Measurements from ENCODE around the gene CLNK. TPM values are rescaled to one million over a fixed set of nuclear protein-coding genes. Genes with fewer than 3 reads are reported as not detected.

CLNK gene
- total and polyA plus RNA-seq, 5 donors from 2014 or later: 0.67 to 4.5 (median 2.5) TPM

DNA sequence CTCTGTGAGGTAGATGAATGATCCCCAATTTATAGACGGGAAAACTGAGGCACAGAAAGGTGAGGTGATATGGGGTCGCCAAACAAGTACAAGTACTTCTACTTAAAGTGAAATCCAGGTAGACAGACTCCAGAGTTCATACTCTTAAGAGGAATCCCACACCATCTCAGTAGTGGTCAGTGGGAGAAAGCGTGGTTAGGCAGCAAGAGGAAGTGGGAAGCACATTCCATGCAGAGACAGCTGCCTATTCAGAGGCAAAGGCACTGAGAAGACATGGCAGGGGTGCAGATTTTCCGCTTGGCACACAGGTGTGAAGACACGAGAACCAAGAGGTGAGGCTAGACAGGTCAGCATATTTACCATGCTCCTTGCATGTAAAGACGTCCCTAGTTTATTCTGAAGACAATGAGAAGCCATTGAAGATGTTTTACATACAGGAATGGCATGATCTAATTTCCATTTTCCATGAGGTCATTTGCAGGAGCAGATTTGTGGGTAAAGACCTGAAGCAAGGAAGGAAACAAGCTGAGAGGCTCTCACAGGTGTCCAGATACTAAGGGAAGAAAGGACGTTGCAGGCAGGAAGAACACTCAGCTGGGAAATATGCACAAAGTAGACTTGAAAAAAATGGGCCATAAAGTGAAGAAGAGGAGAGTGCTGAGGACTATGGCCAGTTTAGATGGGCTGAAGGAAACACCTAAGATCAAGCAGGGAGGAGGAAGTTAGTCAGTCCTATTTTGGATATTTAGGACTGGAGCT is 17.3 kb upstream of the CLNK start:
- H3K4me3 ChIP-seq (ENCODE audit: low read depth, low read length): no peak overlapping the region
- ATAC-seq (ENCODE audit: low read depth in 2 of 2) (no peak), DNase-seq (no peak)
- no peaks in the 10 kb centered on the region for H3K4me1 ChIP-seq (ENCODE audit: control insufficient read depth, insufficient read depth, low read length, poor library complexity, severe bottlenecking)
- H3K36me3 Mint-ChIP-seq: no peaks in the 10 kb centered on the region
- no peak overlapping the region for H3K27ac ChIP-seq (ENCODE audit: insufficient read depth, low read length, poor library complexity, severe bottlenecking)
- no peaks in the 10 kb centered on the region for H3K27me3 Mint-ChIP-seq
- H3K9me3 Mint-ChIP-seq: peaks cover 0 to 3% (median 0%) of the 10 kb centered on the region in 7 donors
- H3K36me3 ChIP-seq (ENCODE audit: control insufficient read depth, insufficient read depth, low read length): no peaks in the 10 kb centered on the region
- no peaks in the 10 kb centered on the region for H3K9me3 ChIP-seq (ENCODE audit: control insufficient read depth in 2 of 2, low read length in 2 of 2)
- no peaks in the 10 kb centered on the region for H3K27me3 ChIP-seq (ENCODE audit: control insufficient read depth, insufficient read depth, low read length)
- H3K27ac Mint-ChIP-seq: no peak overlapping the region
- peaks cover 0 to 4% (median 2%) of the 10 kb centered on the region in 4 donors for H3K4me1 Mint-ChIP-seq
- no peak overlapping the region for H3K4me3 Mint-ChIP-seq

DNA sequence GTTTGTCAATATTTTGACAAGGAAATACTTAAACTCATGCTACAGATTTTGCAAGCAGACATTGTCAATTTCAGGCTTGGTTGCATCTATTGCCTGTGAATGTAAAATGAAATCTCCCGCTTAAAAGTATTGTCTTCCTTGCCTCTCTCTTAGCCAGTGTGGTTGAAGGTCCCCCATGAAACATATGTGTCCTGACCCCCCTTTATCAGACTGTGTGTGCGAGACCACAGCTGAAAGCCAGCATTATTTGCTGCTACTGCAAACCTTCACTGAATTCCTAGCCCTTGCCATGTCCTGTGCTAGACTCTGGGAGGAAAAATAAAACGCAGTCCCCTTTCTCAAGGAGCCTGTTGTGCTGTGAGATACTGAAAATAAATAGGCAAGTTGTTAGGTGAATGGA is 16.6 kb upstream of the CLNK start:
- Mint-ChIP-seq H3K4me3 (no peak overlapping the region), H3K36me3 (no peaks in the 10 kb centered on the region), H3K4me1 (peaks cover 0 to 4% (median 2%) of the 10 kb centered on the region in 4 donors), H3K27me3 (no peaks in the 10 kb centered on the region), H3K9me3 (peaks cover 0 to 3% (median 0%) of the 10 kb centered on the region in 7 donors), H3K27ac (no peak overlapping the region)
- DNase-seq (no peak), ATAC-seq (ENCODE audit: low read depth in 2 of 2) (no peak)
- no peaks in the 10 kb centered on the region for H3K27me3 ChIP-seq (ENCODE audit: control insufficient read depth, insufficient read depth, low read length)
- H3K9me3 ChIP-seq (ENCODE audit: control insufficient read depth in 2 of 2, low read length in 2 of 2): no peaks in the 10 kb centered on the region
- no peaks in the 10 kb centered on the region for H3K36me3 ChIP-seq (ENCODE audit: control insufficient read depth, insufficient read depth, low read length)
- H3K27ac ChIP-seq (ENCODE audit: insufficient read depth, low read length, poor library complexity, severe bottlenecking): no peak overlapping the region
- H3K4me1 ChIP-seq (ENCODE audit: control insufficient read depth, insufficient read depth, low read length, poor library complexity, severe bottlenecking): no peaks in the 10 kb centered on the region
- H3K4me3 ChIP-seq (ENCODE audit: low read depth, low read length): no peak overlapping the region

DNA sequence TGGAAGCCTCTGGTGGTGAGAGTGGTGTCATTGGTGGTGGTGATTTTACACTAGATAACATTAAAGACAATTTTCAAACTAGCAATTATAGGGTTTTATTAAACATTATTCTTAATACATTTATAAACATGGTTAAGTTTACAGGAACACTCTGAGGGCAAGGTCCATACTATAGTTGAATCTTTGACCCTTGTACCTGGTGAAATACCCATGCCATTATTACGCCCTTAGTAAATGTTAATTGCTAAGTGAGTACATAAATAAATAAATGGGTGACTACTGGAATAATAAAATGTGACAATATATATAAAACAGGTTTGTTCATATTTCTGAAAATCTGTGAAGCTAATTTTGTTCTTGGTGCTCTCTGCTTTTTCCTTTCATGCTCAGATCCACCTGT is 13.6 kb upstream of the CLNK start:
- no peak overlapping the region for H3K4me3 ChIP-seq (ENCODE audit: low read depth, low read length)
- H3K36me3 Mint-ChIP-seq: no peaks in the 10 kb centered on the region
- no peaks in the 10 kb centered on the region for H3K9me3 ChIP-seq (ENCODE audit: control insufficient read depth in 2 of 2, low read length in 2 of 2)
- no peak overlapping the region for H3K4me3 Mint-ChIP-seq
- H3K36me3 ChIP-seq (ENCODE audit: control insufficient read depth, insufficient read depth, low read length): no peaks in the 10 kb centered on the region
- H3K9me3 Mint-ChIP-seq: peaks cover 0 to 3% (median 0%) of the 10 kb centered on the region in 7 donors
- peaks cover 0 to 3% (median 0%) of the 10 kb centered on the region in 4 donors for H3K4me1 Mint-ChIP-seq
- H3K4me1 ChIP-seq (ENCODE audit: control insufficient read depth, insufficient read depth, low read length, poor library complexity, severe bottlenecking): no peaks in the 10 kb centered on the region
- no peaks in the 10 kb centered on the region for H3K27me3 ChIP-seq (ENCODE audit: control insufficient read depth, insufficient read depth, low read length)
- no peak overlapping the region for H3K27ac ChIP-seq (ENCODE audit: insufficient read depth, low read length, poor library complexity, severe bottlenecking)
- no peak overlapping the region for H3K27ac Mint-ChIP-seq
- DNase-seq (no peak), ATAC-seq (ENCODE audit: low read depth in 2 of 2) (no peak)
- no peaks in the 10 kb centered on the region for H3K27me3 Mint-ChIP-seq

DNA sequence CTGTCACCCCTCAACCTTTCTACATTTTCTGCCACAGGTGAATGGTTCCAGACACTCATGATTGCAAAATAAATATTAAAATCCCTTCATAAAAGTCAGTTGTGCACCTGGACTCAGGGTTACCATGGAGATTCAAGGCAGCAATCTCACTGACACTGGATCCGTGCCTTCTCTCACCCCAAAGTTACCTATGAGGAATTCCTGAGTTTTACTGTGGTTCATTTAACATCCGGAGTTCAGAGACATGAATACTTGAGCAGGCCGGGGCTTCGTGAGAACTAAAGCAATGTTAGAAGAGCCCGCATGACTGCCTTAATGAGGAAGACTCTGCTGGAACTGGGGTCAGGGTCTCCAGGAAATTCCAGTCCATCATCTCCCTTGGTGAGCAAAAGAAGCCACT is 12.5 kb upstream of the CLNK start:
- ATAC-seq (ENCODE audit: low read depth in 2 of 2): no peak
- H3K27ac Mint-ChIP-seq: no peak overlapping the region
- no peaks in the 10 kb centered on the region for H3K36me3 Mint-ChIP-seq
- no peak overlapping the region for H3K4me3 Mint-ChIP-seq
- Histone ChIP-seq H3K9me3 (ENCODE audit: control insufficient read depth in 2 of 2, low read length in 2 of 2) (no peaks in the 10 kb centered on the region), H3K36me3 (ENCODE audit: control insufficient read depth, insufficient read depth, low read length) (no peaks in the 10 kb centered on the region), H3K4me3 (ENCODE audit: low read depth, low read length) (no peak overlapping the region), H3K27ac (ENCODE audit: insufficient read depth, low read length, poor library complexity, severe bottlenecking) (no peak overlapping the region), H3K4me1 (ENCODE audit: control insufficient read depth, insufficient read depth, low read length, poor library complexity, severe bottlenecking) (no peaks in the 10 kb centered on the region), H3K27me3 (ENCODE audit: control insufficient read depth, insufficient read depth, low read length) (no peaks in the 10 kb centered on the region)
- no peaks in the 10 kb centered on the region for H3K27me3 Mint-ChIP-seq
- DNase-seq: no peak
- H3K4me1 Mint-ChIP-seq: peaks cover 0 to 3% (median 0%) of the 10 kb centered on the region in 4 donors
- peaks cover 0 to 3% (median 0%) of the 10 kb centered on the region in 7 donors for H3K9me3 Mint-ChIP-seq

DNA sequence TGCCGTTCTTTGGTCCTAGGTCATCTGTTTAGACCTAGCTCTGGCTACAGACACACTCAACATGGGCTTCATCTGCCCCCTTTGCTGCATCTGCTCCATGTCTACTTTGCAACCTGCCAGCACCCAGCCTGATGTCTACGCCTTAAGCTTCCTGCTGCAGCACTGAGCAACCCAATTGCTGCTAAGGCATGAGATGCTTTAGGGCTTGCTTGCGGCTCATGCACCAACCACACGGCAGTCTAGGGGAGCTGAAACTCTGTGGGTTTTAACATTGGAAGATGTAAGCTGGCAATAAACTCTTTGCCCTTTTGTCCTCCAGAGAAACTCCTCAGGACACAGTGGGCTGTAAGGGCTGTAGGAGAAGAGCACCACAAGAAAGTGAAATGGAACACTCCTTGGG is 11.7 kb upstream of the CLNK start:
- ATAC-seq (ENCODE audit: low read depth in 2 of 2): no peak
- no peaks in the 10 kb centered on the region for H3K9me3 ChIP-seq (ENCODE audit: control insufficient read depth in 2 of 2, low read length in 2 of 2)

DNA sequence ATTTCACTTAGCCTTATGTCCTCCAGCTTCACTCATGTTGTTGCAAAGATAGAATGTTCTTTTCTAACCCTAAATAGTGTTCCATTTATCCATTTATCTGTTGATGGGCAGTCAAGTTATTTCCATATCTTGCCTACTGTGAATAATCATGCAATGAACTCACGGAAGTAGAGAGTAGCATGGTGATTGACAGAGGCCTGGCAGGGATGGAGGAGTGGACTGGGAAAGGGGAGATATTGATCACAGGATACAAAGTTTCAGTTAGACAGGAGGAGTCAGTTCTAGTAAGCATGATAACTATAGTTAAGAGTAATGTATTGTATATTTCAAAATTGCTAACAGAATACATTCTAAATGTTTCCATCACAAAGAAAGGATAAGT is 10.3 kb upstream of the CLNK start:
- Mint-ChIP-seq H3K4me3 (no peak overlapping the region), H3K27me3 (no peaks in the 10 kb centered on the region), H3K27ac (no peak overlapping the region), H3K4me1 (peaks cover 0 to 3% (median 0%) of the 10 kb centered on the region in 4 donors), H3K36me3 (no peaks in the 10 kb centered on the region), H3K9me3 (peaks cover 0 to 3% (median 0%) of the 10 kb centered on the region in 7 donors)
- Histone ChIP-seq H3K4me1 (ENCODE audit: control insufficient read depth, insufficient read depth, low read length, poor library complexity, severe bottlenecking) (no peaks in the 10 kb centered on the region), H3K27ac (ENCODE audit: insufficient read depth, low read length, poor library complexity, severe bottlenecking) (no peak overlapping the region), H3K27me3 (ENCODE audit: control insufficient read depth, insufficient read depth, low read length) (no peaks in the 10 kb centered on the region), H3K4me3 (ENCODE audit: low read depth, low read length) (no peak overlapping the region), H3K9me3 (ENCODE audit: control insufficient read depth in 2 of 2, low read length in 2 of 2) (no peaks in the 10 kb centered on the region), H3K36me3 (ENCODE audit: control insufficient read depth, insufficient read depth, low read length) (no peaks in the 10 kb centered on the region)
- ATAC-seq (ENCODE audit: low read depth in 2 of 2) (no peak), DNase-seq (no peak)

More for the DNA sequence above, 11.7 kb upstream of the CLNK start:
- Histone ChIP-seq H3K27me3 (ENCODE audit: control insufficient read depth, insufficient read depth, low read length) (no peaks in the 10 kb centered on the region), H3K27ac (ENCODE audit: insufficient read depth, low read length, poor library complexity, severe bottlenecking) (no peak overlapping the region), H3K4me3 (ENCODE audit: low read depth, low read length) (no peak overlapping the region), H3K4me1 (ENCODE audit: control insufficient read depth, insufficient read depth, low read length, poor library complexity, severe bottlenecking) (no peaks in the 10 kb centered on the region), H3K36me3 (ENCODE audit: control insufficient read depth, insufficient read depth, low read length) (no peaks in the 10 kb centered on the region)
- Mint-ChIP-seq H3K4me3 (no peak overlapping the region), H3K27ac (no peak overlapping the region), H3K27me3 (no peaks in the 10 kb centered on the region), H3K36me3 (no peaks in the 10 kb centered on the region), H3K4me1 (peaks cover 0 to 3% (median 0%) of the 10 kb centered on the region in 4 donors), H3K9me3 (peaks cover 0 to 3% (median 0%) of the 10 kb centered on the region in 7 donors)
- no peak for DNase-seq

DNA sequence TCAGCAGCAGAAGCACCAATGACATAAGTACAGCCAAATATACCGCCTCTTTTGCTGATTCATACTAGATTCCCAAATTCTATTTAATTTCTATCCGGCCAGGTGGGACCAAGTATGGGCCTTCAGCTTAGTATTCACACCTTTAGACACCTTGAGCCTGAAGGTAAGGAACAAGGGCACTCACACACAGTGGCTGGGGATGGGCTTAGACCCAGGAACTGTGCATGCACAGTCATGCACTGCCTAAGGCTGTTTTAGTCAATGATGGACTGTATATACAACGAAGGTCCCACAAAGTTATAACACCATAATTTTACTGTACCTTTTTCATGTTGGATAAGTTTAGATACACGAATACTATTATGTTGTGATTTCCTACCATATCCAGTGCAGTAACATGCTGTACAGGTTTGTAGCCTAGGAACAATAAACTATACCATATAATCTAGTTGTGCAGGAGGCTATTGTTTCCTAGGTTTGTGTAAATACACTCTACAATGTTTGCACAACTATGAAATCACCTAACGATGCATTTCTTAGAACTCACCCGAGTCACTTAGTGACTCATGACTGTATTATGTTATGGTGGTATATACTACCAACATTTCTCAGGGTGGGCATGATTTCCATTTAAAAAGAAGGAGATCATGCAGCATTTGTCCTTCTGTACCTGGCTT is 9.7 kb upstream of the CLNK start:
- no peaks in the 10 kb centered on the region for H3K36me3 Mint-ChIP-seq
- peaks cover 0 to 3% (median 0%) of the 10 kb centered on the region in 7 donors for H3K9me3 Mint-ChIP-seq
- H3K27ac ChIP-seq (ENCODE audit: insufficient read depth, low read length, poor library complexity, severe bottlenecking): no peak overlapping the region
- no peak overlapping the region for H3K27ac Mint-ChIP-seq
- peaks cover 0 to 4% (median under 1%) of the 10 kb centered on the region in 4 donors for H3K4me1 Mint-ChIP-seq
- no peaks in the 10 kb centered on the region for H3K9me3 ChIP-seq (ENCODE audit: control insufficient read depth in 2 of 2, low read length in 2 of 2)
- no peaks in the 10 kb centered on the region for H3K36me3 ChIP-seq (ENCODE audit: control insufficient read depth, insufficient read depth, low read length)
- ATAC-seq (ENCODE audit: low read depth in 2 of 2) (no peak), DNase-seq (no peak)
- H3K4me3 Mint-ChIP-seq: no peak overlapping the region
- H3K27me3 Mint-ChIP-seq: no peaks in the 10 kb centered on the region
- no peaks in the 10 kb centered on the region for H3K27me3 ChIP-seq (ENCODE audit: control insufficient read depth, insufficient read depth, low read length)
- no peak overlapping the region for H3K4me3 ChIP-seq (ENCODE audit: low read depth, low read length)
- no peaks in the 10 kb centered on the region for H3K4me1 ChIP-seq (ENCODE audit: control insufficient read depth, insufficient read depth, low read length, poor library complexity, severe bottlenecking)
